Suprapubic skin (tissue), 4 donors: ENCODE data around the gene ABI3BP.

ENCODE experiments used
- POLR2A ChIP-seq, 2 donors: fragments of 450-650 bp; IDR thresholded peaks; one replicate each; pipeline ENCODE4 v1.6.1; 2017; ENCODE audit warnings: antibody characterized with exemption in 2 of 2, mild to moderate bottlenecking in 2 of 2, moderate library complexity in 2 of 2
- POLR2AphosphoS5 ChIP-seq, 3 donors: sonication (generic); formaldehyde crosslinking; IDR thresholded peaks; one replicate each; pipeline ENCODE4 v1.6.1; 2017; ENCODE audit warnings: antibody characterized with exemption in 3 of 3
- TF ChIP-seq, protein P1 (sequence below), 2 donors: fragments of 200-600 bp in 1 of 2; fragments of 450-650 bp in 1 of 2; sonication (generic) in 1 of 2; IDR thresholded peaks; one replicate each; pipeline ENCODE4 v1.5.1; 2016 to 2019; ENCODE audit warnings: antibody characterized with exemption in 2 of 2, mild to moderate bottlenecking in 1 of 2, moderate library complexity in 1 of 2

DNA sequence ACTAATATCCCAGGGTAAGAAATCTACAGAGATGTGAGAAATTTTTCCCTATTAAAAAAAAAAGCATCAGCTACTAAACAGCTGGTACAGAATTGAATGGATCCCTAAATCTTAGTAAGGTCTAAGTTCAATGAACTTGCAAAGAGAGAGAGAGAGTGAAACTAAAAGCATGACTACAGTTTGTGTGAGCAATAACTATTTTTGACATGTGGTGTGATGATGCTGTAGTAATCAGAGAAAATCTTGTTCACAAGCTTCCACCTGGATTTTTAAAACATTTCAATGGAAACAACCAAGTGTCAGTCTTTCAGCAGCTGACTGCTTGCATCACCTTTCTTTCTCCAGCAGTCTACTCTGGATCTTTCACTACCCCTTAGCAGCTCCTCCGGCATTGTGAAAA is 45.2 kb upstream of the ABI3BP start:
- TF ChIP-seq, protein P1, sequence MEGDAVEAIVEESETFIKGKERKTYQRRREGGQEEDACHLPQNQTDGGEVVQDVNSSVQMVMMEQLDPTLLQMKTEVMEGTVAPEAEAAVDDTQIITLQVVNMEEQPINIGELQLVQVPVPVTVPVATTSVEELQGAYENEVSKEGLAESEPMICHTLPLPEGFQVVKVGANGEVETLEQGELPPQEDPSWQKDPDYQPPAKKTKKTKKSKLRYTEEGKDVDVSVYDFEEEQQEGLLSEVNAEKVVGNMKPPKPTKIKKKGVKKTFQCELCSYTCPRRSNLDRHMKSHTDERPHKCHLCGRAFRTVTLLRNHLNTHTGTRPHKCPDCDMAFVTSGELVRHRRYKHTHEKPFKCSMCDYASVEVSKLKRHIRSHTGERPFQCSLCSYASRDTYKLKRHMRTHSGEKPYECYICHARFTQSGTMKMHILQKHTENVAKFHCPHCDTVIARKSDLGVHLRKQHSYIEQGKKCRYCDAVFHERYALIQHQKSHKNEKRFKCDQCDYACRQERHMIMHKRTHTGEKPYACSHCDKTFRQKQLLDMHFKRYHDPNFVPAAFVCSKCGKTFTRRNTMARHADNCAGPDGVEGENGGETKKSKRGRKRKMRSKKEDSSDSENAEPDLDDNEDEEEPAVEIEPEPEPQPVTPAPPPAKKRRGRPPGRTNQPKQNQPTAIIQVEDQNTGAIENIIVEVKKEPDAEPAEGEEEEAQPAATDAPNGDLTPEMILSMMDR (IDR thresholded peaks at IDR 0.05) = no peak
- TF ChIP-seq POLR2AphosphoS5 (IDR thresholded peaks at IDR 0.05) (no peak), POLR2A (IDR thresholded peaks at IDR 0.05) (no peak)
